GM12874 (cell line): ENCODE results near the gene KDM4B.

Experiments used
- TF ChIP-seq, protein P1 (sequence below): IDR thresholded peaks from 2 replicates; pipeline ENCODE4 v1.5.1; 2011; ENCODE audit warnings: low read depth, mild to moderate bottlenecking, control low read depth, low read length, moderate library complexity; ENCODE audit not compliant: insufficient read depth

KDM4B gene

DNA sequence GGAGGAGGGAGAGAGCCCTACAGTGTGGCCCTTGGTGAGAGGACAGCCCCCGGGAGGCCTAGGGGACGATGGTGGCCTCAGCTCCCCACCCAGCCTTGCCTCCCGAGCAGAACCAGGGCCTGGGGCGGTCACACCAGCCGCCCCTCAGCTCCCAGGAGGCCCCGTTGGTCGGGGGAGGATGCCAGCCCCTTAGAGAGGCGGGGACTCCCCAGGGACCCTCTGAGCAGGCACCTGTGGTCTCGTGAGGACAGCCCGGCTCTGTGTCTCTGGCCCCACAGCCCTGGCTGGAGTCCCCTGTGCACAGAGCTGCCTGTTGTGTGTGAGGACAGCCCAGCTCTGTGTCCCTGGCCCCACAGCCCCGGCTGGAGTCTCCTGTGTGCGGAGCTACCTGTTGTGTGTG lies 158.8 kb downstream of the KDM4B start:
- TF ChIP-seq, protein P1, sequence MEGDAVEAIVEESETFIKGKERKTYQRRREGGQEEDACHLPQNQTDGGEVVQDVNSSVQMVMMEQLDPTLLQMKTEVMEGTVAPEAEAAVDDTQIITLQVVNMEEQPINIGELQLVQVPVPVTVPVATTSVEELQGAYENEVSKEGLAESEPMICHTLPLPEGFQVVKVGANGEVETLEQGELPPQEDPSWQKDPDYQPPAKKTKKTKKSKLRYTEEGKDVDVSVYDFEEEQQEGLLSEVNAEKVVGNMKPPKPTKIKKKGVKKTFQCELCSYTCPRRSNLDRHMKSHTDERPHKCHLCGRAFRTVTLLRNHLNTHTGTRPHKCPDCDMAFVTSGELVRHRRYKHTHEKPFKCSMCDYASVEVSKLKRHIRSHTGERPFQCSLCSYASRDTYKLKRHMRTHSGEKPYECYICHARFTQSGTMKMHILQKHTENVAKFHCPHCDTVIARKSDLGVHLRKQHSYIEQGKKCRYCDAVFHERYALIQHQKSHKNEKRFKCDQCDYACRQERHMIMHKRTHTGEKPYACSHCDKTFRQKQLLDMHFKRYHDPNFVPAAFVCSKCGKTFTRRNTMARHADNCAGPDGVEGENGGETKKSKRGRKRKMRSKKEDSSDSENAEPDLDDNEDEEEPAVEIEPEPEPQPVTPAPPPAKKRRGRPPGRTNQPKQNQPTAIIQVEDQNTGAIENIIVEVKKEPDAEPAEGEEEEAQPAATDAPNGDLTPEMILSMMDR, result no peak

DNA sequence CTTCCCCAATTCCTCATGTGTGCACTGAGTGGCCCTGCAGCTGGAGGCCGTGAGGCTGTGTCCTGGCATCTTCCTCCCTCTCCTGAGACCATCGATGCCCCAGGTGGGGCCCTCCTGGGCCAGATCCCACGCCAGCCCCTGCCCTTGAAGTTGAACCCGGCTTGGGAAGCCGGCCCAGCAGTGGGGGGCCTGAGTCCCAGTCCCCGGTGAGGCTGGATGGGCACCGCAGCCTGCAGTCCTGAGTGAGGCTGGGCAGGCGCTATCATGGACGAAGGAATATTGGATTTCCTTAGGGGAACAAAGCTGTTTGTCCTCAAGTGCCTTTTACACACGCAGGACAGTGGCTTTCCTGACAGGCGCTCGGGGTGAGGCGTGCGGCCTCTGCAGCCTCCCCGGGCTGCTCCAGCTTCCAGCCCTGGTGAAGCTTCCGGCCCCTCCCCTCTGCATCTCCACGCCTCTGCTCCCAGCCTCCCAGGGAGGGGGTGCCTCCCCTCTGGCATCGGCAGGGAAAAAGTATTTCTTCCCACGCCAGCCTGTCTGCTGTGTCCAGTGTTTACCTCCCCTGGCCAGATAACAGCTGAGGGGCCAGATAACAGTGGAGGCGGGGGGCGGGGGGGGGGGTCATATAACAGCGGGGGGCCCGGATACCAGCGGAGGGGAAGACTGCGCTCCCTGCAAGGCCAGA lies 159.5 kb downstream of the KDM4B start:
- TF ChIP-seq, protein P1, result no peak

DNA sequence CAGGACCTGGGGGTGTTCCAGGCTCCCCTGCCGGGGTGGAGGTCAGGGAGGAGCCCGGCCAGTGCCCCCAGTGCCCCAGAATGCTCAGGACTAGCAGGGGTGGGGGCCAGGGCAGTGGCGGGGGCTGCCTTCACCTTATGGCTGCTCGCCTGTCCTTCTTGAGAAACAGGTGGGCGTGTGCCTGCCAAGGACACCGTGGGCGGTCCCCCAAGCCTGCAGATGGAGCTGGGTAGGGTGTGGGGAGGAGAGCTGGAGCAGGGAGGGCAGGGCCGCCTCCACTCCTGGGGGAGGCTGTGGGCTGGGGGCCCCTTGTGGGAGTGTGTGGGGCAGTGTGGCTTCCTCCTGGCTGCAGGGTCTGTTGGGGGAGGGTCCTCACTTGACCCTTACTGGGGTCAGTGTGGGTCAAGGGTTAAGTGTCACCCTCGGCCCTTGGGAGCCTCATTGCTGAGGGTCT lies 160.1 kb downstream of the KDM4B start:
- TF ChIP-seq, protein P1, result no peak

DNA sequence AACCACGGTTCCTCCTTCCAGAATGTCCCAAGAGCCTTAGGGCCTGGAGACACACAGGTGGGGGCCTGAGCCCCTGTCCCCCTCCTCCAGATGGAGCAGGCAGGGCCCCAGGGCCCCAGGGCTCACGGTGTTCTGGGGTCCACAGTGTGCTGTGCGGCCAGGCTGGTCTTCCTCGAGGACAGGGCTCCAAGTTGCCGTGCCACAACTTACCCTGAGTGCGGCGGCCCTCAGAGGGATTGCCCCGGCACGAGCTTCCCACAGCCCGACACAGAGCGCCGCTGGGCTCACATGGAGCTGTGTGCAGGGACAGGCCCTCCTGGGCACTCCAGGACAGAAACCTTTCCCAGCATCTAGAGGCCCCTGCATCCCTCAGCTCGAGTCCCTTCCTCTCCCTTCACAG lies 160.8 kb downstream of the KDM4B start:
- TF ChIP-seq, protein P1, result no peak

DNA sequence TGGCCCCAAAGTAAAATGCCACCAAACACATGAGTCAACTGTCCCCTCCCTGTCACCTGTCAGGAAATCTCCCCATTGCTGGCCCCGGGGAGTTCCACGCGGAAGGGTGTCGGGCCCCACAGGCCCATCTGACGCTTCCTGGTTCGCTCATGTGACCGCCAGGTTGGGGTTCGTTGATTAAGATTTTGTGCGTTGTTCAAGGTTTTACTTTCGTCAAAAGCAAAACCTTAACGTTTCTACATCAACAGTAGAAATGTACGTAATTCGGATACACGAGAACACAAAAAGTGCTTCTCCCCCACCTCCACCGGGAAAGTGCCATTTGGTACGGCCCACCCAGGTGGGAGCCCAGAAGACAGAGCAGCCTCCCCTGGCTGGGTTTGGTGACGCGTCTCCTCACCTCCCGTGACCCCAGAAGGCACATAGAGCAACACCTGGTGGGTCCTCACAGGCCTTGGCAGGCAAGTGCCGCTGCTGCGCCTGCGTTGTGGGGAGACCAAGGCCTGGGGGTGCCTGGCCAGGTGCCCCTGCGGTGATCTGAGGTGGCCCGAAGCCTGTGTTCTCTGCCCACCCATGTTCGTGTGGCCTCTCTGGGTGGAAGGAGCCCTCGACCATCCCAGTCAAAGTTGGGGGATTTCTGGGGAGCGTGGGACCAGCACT lies 161.6 kb downstream of the KDM4B start:
- TF ChIP-seq, protein P1, result no peak

DNA sequence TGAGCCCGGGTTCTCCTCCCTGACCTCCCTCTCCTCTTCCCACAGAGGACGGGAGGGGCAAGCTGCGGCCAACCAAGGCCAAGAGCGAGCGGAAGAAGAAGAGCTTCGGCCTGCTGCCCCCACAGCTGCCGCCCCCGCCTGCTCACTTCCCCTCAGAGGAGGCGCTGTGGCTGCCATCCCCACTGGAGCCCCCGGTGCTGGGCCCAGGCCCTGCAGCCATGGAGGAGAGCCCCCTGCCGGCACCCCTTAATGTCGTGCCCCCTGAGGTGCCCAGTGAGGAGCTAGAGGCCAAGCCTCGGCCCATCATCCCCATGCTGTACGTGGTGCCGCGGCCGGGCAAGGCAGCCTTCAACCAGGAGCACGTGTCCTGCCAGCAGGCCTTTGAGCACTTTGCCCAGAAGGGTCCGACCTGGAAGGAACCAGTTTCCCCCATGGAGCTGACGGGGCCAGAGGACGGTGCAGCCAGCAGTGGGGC lies 162.2 kb downstream of the KDM4B start:
- TF ChIP-seq, protein P1, result peak; percentile 53

DNA sequence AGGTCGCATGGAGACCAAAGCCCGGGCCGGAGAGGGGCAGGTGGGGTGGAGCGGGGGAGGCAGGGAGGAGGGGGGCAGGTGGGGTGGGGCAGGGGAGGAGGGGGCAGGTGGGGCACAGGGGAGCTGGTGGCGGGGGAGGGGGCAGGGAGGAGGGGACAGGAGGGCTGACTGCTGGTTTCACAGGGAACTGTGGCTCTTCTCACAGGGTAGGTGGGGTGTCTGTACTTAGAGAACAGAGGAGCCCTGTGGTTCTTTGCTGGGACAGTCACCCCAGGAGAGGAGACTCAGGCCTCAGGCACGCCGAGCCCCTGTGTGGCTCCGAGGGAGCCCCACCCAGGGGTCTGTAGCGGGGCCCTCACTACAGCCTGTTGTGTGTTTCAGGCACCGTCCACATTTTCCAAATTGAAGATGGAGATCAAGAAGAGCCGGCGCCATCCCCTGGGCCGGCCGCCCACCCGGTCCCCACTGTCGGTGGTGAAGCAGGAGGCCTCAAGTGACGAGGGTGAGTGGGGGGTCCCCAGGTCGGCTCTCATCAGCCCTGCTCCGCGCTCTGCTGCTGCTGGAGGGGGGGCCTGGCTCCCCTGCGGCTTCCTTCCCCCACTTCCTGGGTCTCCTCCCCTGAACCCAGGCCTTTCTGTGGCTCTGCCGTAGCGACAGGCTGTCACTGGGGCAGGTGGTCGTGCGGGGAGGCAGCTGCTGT lies 162.7 kb downstream of the KDM4B start:
- TF ChIP-seq, protein P1, result no peak
